HG03520 (cell line): Measurements from ENCODE around the gene SLC24A5.

Source experiments
- ATAC-seq: cut with Tn5 transposase; IDR thresholded peaks from one replicate; pipeline ENCODE4 v1.9.1; 2021; ENCODE audit warnings: mild to moderate bottlenecking, moderate library complexity; ENCODE audit not compliant: unreplicated experiment

The SLC24A5 gene

DNA sequence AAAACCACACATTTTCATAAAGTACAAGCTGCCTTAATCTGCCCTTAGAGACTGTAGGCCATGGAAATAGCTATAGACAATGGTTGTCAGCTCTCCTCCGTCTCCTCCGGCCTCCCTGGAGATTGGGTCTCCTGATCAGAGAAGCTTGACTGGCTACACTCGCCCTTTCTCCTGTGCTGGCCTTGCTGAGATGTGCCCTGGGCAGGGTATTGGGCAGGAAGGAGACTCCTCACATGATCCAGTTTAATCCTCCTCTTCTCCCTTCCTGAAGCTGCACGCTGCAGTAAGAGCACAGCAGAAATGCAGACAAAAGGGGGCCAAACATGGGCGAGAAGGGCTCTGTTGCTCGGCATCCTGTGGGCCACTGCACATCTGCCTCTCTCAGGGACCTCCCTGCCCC is at the start of gene SLC24A5:
TSS of gene SLC24A5 (plus strand) at position 246 of the 400 bp plus-strand sequence. CDS start at position 301, 55 bp downstream.
- no peak for ATAC-seq

DNA sequence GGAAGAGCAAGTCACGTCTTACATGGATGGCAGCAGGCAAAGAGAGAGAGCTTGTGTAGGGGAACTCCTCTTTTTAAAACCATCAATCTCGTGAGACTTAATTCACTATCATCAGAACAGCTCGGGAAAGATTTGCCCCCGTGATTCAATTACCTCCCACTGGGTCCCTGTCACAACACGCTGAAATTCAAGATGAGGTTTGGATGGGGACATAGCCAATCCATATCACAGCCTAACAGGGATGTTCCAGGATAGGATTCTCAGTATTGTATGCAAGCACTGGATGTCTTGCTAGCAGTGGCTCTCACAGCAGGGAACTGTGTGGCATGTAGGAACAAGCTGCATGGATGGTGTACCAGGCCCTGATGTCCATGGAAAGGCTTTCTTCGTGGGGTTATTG is 47.8 kb upstream of the SLC24A5 start:
- ATAC-seq: no peak

DNA sequence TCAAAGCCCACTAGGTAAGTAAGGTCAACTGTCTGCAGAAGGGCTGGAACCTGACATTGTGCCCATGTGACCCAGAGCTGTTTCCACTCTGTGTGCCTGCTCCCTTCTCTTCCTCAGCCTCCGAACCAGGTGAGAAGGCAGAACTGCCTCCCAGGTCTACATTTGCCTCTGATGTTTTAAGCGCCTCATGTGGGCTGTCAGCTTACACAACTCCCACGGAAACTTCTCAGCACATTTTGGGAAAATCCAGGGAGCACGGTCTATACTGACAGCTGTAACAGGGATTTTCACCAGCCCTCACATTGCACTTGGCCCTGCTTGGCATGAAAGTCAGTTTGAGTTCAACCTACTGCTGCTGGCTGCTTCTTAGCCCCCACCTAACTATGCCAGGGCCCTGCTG is 46.9 kb upstream of the SLC24A5 start:
- ATAC-seq: no peak

DNA sequence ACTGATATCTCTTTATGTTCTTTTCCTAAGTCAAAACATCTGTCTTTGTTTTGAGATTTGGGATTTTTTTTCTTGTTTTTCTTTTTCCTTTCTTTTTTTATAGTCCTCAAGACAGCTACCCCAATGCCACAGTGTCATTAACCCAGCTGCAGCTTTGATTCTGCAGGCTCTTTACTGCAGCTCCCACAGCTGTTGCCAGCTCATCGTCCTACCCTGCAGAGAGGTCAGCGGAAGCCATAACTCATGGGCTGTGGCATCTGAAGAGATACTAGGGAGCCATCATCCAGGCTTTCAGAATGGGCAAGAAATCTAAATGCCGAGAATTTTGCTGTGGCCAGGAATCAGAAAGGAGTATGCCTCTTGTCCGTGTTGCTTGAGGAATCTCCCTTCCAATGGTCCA is 44.3 kb upstream of the SLC24A5 start:
- no peak for ATAC-seq

DNA sequence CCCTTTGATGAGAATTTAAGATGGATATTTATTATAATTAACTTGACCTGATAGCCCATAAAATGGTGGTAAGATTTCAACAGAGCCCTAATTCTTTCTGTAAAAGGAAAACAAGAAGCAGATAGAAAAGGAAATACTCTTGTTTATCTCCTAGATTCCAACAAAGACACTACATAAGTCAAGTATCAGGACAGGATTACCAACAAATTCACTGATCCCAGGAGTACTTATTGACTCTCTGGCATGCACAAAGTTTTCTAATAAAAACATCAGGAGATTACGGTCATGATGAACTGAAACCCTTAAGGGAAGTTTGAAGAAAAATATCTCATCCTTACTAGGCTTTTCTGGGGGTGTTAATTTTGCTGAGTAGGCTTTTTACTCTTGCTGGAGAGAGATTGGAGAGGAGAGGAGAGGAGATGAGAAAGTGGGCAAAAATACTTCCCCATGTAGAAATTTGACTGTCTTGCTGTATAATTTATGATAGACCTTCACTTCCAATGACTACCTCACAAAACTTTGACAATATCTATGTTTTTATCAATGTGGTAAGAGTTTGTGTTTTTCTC is 43.1 kb upstream of the SLC24A5 start:
- ATAC-seq: no peak

DNA sequence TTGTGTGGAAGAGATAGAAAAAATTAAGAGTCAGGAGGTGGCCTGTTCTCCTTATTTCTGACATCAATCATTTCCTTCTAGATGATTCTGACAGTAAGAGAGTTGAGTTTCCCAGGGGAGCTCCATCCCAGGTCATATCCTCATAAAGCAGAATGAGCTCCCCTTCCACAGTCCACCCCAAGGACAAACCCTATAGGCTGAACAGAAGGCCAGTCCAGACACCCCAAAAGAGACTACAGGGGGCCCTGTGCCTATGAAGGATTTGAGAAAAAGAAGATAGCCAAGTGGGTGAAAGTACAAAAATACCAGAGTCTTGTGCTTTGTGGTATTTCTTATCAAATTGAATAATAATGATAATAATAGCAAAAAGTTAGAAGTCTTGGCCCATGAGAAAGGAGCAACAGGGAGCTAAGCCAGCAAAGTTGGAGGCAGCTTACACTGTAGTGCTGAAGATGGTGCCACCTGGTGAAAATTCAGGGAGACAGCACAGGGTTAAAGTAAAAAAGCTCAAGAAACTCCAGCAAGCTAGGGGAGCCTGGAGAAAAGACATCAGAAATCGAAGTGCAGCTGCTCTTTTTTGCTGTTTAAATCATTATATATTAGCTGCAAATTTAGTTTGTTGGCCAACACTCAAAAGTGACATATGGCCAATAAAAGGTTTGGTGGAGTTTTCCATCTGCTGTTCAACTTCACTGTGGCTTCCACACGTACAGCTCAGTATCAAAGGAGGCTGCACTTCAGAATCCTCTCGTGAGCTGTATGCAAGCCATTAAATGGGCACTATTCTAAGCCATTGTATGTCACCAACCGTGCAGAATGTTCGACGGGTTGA is 35.8 kb upstream of the SLC24A5 start:
- ATAC-seq: no peak

DNA sequence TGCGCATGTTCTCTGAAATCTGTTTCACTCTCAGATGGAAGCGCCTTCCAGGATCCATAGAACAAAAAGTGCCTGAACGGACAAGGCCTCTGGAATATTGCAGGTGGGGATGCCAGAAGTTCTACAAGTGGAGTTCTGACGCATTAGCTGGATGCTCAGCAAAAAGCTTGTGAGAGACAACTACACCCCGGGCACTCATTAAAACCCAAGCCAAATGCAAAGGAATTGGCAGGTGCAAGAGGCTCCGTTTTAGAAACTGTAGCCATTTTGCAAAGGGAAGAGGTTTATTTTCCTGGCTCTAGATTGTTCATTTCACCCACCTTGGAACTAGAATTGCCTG is 35.2 kb upstream of the SLC24A5 start:
- no peak for ATAC-seq

DNA sequence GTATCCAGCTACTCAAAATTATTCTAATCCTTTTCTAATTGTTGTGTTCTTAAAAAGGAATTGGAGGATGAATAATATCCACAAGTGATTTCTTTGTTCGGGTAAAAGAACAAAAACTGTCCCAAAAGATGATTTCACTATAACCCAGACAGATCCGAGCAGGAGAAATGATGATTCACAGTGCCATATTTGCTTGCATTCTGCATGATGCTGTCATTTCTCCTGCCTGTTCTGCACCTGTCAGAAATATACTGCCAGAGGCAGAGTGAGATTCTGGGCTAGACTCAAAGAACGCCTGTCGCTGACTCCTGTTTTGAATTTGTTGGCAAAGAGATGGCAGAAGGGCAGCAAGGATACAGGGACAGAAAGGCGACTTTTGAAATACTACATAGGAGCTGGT is 34.7 kb upstream of the SLC24A5 start:
- ATAC-seq: no peak

DNA sequence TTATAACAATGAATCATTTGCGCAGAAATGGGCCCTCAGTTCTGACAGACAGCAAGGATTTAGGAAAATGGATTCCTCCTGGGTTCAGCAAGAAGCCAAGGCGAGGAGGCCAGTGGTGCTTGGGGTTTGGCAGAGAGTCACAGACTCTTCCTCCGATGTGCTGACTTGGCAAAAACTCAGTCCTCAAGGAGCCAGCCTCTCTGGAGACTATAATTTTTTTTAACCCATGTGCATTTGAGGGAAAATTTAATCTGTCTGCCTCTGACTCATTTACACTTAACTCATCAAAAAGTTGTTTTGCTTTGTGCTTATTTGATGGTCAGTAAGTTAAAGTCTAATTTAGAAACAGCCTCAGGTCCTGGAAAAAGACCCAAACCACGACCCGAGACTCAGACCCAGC is 34.2 kb upstream of the SLC24A5 start:
- ATAC-seq: no peak

DNA sequence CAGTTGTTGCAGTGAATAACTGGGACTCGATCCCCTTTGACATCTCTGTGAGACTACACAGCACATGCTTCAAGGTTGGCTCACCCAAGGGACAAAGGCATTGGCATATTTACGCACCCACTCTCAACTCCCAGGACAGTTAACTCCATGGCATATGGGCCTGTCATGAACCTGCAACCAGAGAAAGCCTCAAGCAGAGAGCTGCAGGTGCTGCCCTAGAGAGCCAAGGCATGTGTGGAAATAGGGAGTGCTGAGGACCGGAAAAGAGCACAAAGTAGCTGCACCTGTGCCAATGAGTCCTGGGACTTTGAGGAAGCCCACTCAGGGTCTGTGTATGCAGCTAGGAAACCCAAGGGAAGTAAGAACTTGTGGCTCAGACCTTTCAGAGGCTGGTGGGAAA is 32.9 kb upstream of the SLC24A5 start:
- ATAC-seq: no peak

DNA sequence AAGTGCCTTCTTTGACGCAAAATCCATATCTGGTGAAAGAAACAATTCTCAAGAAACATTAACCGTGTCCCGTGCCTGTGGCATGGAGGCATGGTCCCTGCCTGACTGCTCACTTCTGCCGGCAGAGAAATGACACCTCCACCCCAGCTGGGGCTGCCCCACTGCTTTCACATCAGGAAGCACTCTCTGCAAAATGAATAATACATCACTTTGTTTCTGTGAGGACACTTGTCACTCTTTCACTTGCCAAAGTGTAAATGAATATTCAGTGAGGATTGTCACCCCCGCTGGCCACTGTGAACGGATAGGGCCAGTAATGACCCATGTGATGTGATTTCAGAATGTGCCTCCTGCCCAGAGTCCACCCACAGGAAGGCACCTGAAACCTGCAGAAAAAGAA is 31.1 kb upstream of the SLC24A5 start:
- no peak for ATAC-seq

DNA sequence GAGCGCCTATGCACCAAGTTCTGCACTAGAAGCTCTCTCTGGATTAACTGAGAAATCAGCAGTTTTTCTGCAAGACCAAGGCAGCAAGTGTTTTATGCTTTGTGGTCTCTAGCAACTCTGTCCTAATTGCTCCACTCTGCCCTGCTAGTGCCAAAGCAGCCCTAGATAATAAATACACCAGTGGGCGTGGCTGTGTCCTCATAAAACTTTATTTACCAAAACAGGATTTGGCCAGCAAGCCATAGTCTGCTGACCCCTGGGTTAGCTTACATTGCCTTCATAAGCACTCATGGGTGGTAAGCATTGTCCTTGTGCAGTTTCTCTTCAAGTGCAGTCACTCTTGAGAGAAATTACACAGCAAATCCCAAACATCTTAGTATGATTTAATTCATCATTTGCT is 30.7 kb upstream of the SLC24A5 start:
- no peak for ATAC-seq

DNA sequence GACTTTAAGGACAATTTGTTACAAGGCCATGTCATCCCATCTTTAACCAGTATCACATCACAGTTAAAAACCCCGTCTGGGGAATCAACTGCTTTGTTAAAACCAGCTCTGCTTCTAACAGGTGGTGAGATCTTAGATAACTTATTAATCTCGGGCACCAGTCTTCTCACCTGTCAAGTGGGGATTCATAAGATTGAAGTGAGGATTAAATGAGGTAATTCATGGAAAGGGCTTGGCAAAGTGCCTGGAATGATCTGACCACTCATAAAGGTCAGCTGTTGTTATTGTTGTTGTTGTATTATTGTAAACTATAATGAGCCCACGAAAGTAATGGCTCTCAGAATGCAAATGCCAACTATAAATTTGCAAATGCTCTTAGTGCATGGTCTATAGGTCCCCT is 30.1 kb upstream of the SLC24A5 start:
- ATAC-seq: no peak

DNA sequence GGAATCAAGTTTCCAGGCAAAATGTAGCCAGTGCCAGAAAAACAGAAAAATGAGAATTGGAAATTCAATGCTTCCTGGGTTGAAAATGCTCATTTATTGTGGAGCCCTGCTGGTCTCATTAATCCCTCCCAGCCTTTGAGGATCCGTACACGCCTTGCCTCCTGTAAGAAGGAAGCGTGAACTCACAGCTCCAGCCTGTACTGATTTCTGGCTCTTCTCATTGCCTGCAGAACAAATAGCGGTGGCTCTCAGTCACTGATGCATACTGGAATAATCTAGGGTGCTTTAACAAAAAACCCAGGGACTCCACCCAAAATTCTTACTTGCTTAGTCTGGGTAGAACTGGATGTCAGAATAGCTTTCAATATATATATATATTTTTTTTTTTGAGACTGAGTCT is 29.3 kb upstream of the SLC24A5 start:
- ATAC-seq: no peak

DNA sequence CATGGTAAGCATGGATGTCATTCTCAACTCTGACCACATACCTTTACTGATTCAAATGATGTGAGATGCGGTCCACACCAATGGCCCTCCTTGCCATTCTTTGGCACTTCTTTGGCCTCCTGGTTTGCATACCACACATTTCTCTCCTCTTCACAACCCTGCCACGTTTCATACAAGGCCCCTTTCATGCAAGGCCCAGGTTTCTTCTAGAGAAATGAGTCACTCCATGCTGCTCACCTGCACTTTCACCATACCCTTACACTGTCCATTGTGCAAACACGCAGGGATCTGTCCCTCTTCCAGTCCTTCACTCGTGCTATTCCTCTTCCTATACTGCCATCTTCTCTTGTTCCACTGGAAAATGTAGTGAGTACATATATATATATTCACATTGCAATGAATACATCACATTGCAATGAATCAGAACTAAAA is 24.4 kb upstream of the SLC24A5 start:
- ATAC-seq: peak; percentile 84

DNA sequence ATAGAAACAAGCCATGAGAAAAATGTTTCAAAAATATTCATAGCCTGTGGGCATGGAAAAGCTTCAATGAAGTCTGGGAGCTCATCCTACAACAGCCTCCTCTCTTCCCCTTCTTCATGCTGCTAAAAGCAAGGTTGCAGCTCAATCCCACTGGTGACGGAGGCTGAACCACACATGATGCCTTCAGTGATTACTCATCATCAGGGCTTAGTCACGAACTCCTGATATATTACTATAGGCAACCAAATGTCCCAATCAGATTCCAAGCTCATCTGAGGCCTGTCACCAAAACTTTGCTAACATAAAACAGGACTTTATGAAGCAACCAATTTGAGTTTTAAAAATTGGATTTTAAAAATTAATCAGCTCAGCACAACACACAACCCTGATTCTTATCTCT is 24.0 kb upstream of the SLC24A5 start:
- no peak for ATAC-seq

DNA sequence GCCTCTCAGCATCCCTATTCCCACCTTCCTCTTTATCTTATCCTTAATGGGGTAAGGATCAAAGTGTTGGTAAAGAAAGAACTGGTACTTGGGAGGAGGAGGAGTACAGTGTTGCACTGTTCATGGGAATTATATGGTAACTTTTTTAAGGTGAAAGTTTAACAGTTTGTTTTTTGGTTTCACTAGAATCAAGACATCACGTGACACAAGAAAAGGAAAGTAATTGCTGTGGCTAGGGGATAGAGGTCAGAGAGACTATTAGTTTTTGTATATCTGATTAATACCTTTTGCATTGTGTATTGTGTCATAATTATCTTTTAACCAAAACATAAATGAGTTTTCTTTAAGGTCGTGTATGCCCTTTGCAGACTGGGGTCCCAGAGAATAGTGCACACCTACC is 23.5 kb upstream of the SLC24A5 start:
- no peak for ATAC-seq

DNA sequence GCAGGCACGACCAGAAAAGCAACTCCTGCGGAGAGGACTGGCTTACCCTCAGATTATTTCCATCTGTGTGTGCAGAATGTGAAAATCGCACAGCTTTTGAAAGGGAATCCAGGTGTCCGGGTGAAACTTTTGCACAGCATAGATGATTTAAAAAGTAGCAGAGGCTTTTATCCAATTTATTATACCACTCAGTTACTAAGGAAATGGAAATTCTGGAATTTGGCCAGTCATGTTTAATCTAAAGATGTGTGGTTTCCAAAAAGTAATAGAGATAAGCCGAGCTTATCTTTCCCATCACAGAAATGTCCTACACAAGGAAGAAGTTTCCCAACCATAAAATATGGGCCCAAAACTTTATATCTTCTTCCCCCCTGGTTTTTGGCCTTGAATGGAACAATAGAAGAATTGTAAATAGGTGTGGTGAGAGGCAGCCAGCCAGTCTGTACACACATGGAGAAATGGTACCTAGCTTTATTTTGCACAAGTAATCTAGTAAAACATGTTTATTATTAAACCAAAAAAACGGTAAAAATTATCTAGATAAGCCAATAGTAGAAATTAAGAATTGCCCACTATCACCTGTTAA is 19.3 kb upstream of the SLC24A5 start:
- ATAC-seq: no peak

DNA sequence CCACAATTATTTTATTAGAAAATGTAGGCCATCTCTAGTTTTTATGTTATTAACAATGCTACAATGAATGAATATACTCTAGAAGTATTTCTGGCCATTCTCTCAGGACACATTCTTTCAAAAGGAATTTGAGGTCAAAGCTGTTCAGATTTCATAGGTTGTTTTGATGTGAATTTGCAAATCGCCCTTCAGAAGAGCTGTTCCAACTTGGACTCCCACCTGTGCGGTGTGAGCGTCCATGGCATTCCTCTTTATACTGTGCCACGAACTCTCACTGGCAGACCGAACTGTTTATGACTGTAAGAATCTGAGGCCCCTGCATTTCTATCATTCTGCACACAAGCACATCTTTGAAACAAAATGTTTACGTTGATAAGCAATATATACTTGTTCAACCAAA is 18.6 kb upstream of the SLC24A5 start:
- ATAC-seq: no peak

DNA sequence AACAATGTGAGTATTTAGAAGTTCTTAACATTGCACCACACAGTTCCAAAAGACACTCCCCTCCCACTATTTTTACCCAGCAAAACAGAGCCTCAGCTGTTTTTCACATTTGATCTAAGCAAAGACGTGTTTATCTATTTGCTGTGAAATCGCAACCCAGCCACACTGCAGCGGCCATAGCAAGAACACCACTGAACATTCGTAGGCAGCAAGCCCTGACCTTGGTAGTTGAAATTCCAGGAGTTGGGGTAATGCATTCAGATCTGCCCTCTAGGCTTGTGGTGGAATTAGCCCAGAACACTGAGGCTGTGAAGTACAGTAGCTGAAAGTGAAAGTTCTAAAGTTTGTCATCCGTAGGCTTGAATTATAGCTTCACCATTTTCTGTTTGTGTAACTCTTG is 17.1 kb upstream of the SLC24A5 start:
- ATAC-seq: no peak

DNA sequence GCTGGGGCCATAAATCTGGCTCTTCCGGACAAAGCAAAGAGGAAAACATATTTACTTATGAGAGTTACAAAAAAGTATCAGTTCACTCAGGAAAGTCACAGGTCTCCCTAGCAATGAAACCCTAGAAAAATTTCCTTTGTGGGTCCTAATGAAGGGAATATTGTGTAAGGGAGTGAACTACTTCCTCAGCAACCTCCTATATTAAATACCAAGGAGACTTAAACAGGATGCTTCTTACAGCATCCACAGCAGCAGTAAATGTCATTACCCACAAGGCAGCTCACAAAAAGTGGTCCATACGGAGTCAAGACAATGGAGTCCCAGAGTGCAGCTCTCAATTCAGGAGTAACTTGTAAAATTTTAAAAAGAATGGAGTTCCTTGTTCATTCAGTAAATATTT is 14.9 kb upstream of the SLC24A5 start:
- no peak for ATAC-seq

DNA sequence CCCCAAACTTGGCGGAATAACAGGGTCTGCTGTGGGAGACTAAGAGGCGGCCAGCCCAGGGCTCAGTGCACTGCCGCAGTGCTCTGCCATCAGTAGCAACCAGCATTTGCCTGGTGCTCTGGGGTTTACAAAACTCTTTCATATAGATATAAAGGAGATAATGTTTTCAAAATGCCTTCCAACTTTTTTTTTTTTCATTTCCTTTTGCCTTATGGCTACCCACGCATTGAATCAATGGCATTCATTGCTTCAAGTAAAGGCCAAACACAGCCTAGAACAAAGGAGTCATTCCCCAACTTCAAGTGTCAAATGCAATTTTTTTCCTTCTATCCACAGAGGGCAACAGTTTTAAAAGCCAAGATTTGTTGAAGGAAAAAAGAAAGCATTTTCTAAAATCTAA is 11.6 kb upstream of the SLC24A5 start:
- no peak for ATAC-seq
